ENCODE data around the gene SMC4.

Gene SMC4

GRCh38 chr3:160395297-160395696 lies 4.2 kb upstream of the SMC4 start:
- DNase-seq = no peak

GRCh38 chr3:160398820-160399124 lies 678 bp upstream of the SMC4 start:
- DNase-seq = no peak

DNA sequence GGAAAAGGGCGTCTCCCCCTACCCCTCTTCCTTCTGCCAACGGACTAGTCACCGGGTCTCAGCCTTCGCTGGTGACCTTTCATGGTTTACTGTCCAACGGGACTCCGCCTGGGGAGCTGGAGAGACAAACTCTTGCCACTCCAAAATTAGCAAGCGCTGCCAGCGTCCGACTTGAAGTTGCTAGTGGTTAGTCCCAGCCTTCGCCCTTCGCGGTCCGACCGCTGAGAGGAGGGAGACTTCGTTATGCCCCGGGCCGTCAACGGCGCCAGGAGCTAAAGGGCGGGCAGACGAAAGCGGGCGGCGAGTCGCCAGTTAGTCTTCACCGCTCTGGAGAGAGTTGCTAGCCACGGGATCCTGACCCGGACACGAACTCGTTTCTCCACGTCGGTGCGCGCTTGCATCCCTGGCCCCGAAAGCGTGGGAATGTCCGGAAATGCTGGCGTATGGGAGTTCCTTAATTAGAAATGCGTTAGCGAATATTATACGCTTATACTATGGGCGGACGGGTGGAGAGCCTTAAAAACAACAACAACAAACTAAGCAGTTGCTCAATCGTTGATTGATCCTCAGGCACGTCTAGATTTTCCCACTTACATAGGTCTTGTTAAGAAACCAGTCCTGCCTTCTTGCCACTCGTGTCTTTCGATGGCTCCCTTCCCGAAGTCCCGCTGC lies 716 bp downstream of the SMC4 start:
- peak; percentile 6 to 7 for DNase-seq

- DNase-seq = peak; percentile 2 to 5
Measured at GRCh38 chr3:160400702-160401150, 1.3 kb downstream of the SMC4 start.

GRCh38 chr3:160401291-160402095 lies 2.0 kb downstream of the SMC4 start:
- DNase-seq = no peak

DNA sequence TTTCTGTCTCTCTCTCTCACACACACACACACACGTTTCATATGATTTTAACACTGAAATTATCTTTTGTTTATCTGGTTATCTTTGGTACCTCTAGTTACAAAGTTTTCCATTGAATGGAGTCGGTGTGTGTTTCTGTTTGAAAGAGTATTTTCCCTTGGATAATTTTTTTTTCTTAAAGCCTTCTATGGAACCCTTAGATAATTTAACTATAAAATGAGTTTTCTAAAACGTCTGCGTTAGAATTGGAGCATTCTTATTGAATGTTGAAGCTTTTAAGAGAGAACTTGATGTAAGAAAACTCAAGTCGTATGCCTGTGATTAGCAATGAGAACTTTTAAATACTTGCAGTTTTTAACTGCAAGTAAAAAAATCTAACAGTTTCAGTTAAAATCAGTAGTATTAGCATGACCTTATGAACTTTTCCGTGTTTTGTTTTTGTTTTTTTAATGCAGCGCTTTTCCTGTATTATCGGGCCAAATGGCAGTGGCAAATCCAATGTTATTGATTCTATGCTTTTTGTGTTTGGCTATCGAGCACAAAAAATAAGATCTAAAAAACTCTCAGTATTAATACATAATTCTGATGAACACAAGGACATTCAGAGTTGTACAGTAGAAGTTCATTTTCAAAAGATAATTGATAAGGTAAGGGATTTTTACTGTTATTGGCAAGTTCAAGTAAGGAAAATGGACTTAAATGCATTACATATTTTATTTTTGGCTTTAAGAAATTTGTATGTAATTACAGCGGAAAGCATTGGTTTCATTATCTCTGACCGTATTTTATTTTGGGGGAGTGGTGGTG lies 3.0 kb downstream of the SMC4 start:
- DNase-seq = no peak

- no peak for DNase-seq
Measured at GRCh38 chr3:160403028-160403545, 3.6 kb downstream of the SMC4 start.

DNA sequence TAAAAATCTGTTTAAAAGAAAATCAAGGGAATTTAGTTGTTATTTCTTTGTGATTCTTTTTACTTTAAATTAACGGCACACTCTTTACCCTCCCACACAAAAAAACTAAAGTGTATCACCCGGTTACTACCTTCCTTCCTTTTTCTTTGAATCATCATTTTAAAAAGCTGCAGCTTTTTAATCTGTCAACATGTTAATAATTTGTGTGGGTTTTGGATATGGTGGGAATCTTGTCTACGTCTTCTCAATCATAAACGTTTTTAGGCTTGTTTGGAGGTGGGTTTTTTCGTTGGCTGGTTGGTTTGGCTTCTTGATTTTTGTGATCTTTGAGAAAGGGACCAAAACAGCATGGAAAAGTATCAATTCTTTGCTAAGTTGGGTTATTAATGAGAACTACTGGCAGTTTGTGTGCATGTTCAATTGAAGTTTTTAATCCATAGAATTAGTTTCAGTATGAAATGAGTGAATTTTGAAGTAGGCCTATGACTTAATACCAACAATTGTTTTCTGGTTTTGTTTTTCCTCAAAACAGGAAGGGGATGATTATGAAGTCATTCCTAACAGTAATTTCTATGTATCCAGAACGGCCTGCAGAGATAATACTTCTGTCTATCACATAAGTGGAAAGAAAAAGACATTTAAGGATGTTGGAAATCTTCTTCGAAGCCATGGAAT lies 4.5 kb downstream of the SMC4 start:
- DNase-seq = no peak

GRCh38 chr3:160409812-160410610 lies 10.6 kb downstream of the SMC4 start:
- no peak for DNase-seq

DNA sequence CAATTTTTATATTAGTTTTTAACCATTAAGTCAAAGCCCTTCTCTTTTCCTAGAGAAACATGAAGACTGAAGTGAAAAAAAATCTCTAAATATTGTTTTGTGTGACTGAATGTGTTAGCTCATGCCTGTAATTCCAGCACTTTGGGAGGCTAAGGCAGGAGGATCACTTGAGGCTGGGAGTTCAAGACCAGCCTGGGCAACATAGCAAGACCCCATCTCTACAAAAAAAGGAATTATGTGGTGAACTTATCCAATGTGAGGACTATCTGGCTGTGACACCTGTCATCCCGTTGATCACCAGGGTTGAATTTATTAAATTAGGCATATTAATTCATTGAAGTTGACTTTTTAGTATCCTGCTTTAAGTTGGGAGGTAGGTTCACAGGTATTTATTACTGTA lies 13.0 kb downstream of the SMC4 start:
- no peak for DNase-seq

DNA sequence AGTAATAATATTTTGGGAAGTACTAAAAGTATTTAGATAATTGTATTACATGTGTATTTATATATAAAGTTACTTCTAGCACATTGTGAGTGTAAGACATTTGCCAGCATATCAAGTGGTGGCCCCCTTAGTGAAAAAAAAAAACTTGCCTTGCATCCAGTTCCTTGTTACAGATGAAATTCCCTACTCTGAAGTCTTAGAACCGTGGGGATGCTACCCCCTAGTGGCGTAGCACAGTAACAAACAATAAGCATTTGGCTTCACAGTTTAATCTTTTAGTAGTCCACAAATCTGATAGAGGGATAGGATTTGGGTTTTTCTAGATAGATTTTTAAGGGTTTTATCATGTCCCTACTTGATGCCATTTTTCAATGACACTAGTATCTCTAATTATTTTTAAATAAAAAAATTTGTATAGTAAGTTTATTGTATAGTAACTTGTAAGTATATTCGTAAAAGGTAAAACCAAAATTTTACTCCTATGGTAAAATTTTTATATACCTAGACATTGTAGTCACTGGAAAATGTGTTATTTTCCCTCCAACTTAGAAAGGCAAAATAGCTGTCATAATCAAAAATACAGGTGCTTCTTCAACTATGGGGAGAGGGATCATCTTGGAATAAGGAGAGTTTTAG lies 14.3 kb downstream of the SMC4 start:
- DNase-seq = peak; percentile 59 to 60

- no peak for DNase-seq
Measured at GRCh38 chr3:160417311-160417710, 17.9 kb downstream of the SMC4 start.

- no peak for DNase-seq
Measured at GRCh38 chr3:160427832-160428424, 28.5 kb downstream of the SMC4 start.

DNA sequence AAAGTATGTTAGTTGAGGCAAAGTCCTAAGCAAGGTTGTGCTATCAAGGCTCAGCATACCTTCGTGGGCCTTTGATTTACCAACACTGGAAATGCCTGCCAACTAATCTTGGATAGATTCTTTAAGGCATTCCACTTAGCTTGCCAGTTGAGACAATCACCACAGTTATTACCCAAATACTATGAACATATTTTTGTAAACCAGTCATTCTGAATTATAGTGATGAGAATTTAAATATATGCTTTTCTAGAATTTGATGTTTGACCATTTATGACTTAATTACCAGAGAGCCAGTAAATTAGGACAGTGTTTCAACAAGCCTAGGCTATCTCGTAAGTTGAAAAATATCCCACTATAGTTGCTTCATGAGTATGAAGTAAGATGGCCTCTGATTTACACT lies 34.6 kb downstream of the SMC4 start:
- DNase-seq = no peak

DNA sequence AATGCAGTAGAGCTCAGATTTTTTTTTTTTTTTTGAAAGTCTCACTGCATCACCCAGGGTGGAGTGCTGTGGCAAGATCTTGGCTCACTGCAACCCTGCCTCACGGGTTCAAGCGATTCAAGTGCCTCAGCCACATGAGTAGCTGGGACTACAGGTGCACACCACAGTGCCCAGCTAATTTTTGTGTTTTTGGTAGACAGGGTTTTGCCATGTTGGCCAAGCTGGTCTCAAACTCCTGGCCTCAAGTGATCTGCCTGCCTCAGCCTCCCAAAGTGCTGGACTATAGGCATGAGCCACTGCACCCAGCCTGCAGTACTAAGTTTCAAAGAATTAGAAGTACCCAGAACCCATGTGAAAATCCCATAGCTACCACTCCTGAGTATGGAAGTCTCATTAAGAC lies 35.6 kb downstream of the SMC4 start:
- no peak for DNase-seq

DNA sequence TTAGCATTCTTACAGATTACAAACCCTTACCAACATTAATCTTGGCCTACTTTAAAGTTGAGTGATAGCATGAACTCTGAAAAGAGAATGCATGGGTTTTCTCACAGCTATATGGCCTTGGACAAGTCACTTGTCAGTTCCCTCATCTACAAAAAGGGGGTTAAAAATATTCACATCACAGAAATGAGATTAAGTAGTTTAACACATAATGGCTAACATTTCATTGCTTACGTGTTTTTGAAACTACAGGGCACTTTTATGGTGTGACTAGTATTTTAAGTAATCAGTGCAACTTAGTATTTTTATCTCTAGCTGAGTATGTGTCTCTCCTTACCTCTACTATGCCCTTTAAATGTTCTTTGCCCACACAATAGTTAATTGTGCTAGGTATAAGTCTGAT lies 36.3 kb downstream of the SMC4 start:
- no peak for DNase-seq

GRCh38 chr3:160437083-160437455 lies 37.6 kb downstream of the SMC4 start:
- no peak for DNase-seq

DNA sequence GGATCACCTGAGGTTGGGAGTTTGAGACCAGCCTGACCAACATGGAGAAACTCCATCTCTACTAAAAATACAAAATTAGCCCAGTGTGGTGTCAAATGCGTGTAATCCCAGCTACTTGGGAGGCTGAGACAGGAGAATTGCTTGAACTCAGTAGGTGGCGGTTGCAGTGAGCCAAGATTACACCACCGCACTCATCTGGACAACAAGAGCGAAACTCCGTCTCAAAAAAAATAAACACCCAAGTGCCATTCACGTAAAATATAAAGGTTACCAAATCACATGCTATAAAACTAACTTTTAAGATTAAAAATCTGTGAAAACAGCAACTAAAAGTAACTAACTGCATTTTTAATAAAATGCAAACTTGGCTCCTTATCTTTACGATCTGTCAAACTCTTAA lies 41.2 kb downstream of the SMC4 start:
- no peak for DNase-seq

- DNase-seq = no peak
Measured at GRCh38 chr3:160444411-160444810, 45.0 kb downstream of the SMC4 start.

DNA sequence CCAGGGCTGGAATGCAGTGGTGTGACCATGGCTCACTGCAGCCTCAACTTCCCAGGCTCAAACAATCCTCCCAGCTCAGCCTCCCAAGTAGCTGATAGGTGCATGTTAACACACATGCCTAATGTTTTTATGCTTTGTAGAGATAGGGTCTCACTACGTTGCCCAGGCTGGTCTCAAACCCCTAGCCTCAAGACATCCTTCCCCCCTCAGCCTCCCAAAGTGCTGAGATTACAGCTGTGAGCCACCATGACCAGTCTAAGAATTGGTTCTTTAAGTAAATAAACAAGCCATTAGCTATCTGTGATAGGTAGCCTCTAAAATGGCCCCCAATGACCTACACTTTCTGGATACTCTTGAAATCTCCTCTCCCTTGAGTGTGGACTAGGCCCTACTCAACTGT lies 46.4 kb downstream of the SMC4 start:
- DNase-seq = no peak

DNA sequence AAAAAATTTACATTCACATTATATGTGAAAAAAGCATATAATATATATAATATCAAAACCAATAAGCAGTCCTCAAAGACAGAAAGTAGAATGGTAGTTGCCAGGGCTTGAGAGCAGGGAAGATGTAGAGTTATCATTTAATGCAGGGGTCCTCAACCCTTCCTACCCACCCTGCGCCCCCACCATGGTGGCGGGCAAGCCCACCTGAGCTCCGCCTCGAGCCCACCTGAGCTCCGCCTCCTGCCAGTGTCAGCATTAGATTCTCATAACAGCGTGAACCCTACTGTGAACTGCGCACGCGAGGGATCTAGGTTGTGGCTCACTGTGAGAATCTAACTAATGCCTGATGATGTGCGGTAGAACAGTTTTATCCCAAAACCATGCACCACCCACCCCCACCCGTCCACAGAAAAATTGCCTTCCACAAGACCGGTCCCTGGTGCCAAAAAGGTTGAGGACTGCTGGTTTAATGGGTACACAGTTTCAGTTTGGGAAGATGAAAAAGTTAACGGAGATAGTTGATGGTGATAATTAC lies 47.1 kb downstream of the SMC4 start:
- no peak for DNase-seq
